GM23338 (cell line): Measurements from ENCODE around the gene STAT3.

Experiments used
- CREB1 ChIP-seq: fragments of 250-450 bp; sonication (Bioruptor Pico); IDR thresholded peaks from 2 replicates; pipeline ENCODE4 v1.5.0; 2020; ENCODE audit warnings: low read depth, mild to moderate bottlenecking, moderate library complexity
- CTCF ChIP-seq, 2 experiments: fragments of 200-600 bp in 1 of 2; sonication (generic) in 1 of 2; conservative IDR thresholded peaks; 2 replicates each; pipeline versions ENCODE4 v1.5.1 to v1.6.1; 2016 to 2017; ENCODE audit warnings: antibody characterized with exemption in 2 of 2, low read depth in 2 of 2, mild to moderate bottlenecking in 2 of 2, moderate library complexity in 1 of 2
- EZH2 ChIP-seq: fragments of 200-600 bp; sonication (generic); IDR thresholded peaks from one replicate; pipeline ENCODE4 v1.8.0; 2017; ENCODE audit warnings: antibody characterized with exemption, mild to moderate bottlenecking, low read depth; ENCODE audit not compliant: unreplicated experiment
- EZH2phosphoT487 ChIP-seq: fragments of 200-600 bp; sonication (generic); IDR thresholded peaks from one replicate; pipeline ENCODE4 v1.8.1; 2018; ENCODE audit warnings: antibody characterized with exemption; ENCODE audit not compliant: unreplicated experiment
- JUNB ChIP-seq: IDR thresholded peaks from one replicate; pipeline ENCODE4 v1.6.1; 2016; ENCODE audit warnings: antibody characterized with exemption; ENCODE audit not compliant: unreplicated experiment
- POLR2AphosphoS5 ChIP-seq: IDR thresholded peaks from 2 replicates; pipeline ENCODE4 v1.6.1; 2016; ENCODE audit warnings: antibody characterized with exemption, low read depth
- ZNF114 ChIP-seq: fragments of 250-450 bp; sonication (Bioruptor Pico); IDR thresholded peaks from 2 replicates; pipeline ENCODE4 v1.5.0; 2020; ENCODE audit warnings: mild to moderate bottlenecking, moderate library complexity
- ZNF331 ChIP-seq: fragments of 250-450 bp; sonication (Bioruptor Pico); IDR thresholded peaks from 2 replicates; pipeline ENCODE4 v1.5.0; 2020; ENCODE audit warnings: low read depth, mild to moderate bottlenecking, moderate library complexity
- TF ChIP-seq, protein P1 (sequence below): IDR thresholded peaks from one replicate; pipeline ENCODE4 v1.6.1; 2018; ENCODE audit warnings: antibody characterized with exemption; ENCODE audit not compliant: unreplicated experiment

- TF ChIP-seq POLR2AphosphoS5 (no peak), CTCF (conservative IDR thresholded peaks at IDR 0.05; ENCODE audit: low read depth in 2 of 2) (no peak), EZH2phosphoT487 (no peak), EZH2 (no peak), ZNF114 (no peak), CREB1 (CRISPR knock-in tag) (no peak), JUNB (no peak), ZNF331 (CRISPR knock-in tag) (no peak)
- TF ChIP-seq, protein P1, sequence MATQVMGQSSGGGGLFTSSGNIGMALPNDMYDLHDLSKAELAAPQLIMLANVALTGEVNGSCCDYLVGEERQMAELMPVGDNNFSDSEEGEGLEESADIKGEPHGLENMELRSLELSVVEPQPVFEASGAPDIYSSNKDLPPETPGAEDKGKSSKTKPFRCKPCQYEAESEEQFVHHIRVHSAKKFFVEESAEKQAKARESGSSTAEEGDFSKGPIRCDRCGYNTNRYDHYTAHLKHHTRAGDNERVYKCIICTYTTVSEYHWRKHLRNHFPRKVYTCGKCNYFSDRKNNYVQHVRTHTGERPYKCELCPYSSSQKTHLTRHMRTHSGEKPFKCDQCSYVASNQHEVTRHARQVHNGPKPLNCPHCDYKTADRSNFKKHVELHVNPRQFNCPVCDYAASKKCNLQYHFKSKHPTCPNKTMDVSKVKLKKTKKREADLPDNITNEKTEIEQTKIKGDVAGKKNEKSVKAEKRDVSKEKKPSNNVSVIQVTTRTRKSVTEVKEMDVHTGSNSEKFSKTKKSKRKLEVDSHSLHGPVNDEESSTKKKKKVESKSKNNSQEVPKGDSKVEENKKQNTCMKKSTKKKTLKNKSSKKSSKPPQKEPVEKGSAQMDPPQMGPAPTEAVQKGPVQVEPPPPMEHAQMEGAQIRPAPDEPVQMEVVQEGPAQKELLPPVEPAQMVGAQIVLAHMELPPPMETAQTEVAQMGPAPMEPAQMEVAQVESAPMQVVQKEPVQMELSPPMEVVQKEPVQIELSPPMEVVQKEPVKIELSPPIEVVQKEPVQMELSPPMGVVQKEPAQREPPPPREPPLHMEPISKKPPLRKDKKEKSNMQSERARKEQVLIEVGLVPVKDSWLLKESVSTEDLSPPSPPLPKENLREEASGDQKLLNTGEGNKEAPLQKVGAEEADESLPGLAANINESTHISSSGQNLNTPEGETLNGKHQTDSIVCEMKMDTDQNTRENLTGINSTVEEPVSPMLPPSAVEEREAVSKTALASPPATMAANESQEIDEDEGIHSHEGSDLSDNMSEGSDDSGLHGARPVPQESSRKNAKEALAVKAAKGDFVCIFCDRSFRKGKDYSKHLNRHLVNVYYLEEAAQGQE: no peak
Measured at GRCh38 chr17:42329025-42329976, 58.9 kb downstream of the STAT3 start.
